Gastroesophageal sphincter (tissue), 4 donors: ENCODE measurements around the gene TTLL5. TPM values are rescaled to one million over a fixed set of nuclear protein-coding genes. Genes with fewer than 3 reads are reported as not detected.

Experiments
- ATAC-seq: fragments of 150-250 bp; one replicate; pipeline ENCODE4 v1.9.1; 2016; ENCODE audit warnings: mild to moderate bottlenecking, moderate library complexity
- H3K27ac ChIP-seq, 4 donors: fragments of 200-600 bp; sonication (generic) in 3 of 4; 1 replicate in 3 of 4; 2 replicates in 1 of 4; pipeline ENCODE4 v1.5.1; 2016 to 2019
- H3K27me3 ChIP-seq: fragments of 200-600 bp; sonication (generic); one replicate; pipeline ENCODE4 v1.5.1; 2019
- H3K36me3 ChIP-seq, 2 donors: fragments of 200-600 bp; sonication (generic); one replicate each; pipeline ENCODE4 v1.5.1; 2019; ENCODE audit warnings: control low read depth in 1 of 2
- H3K4me1 ChIP-seq, 3 donors: fragments of 200-600 bp; sonication (generic); 1 replicate in 2 of 3; 2 replicates in 1 of 3; pipeline ENCODE4 v1.5.1; 2016 to 2019; ENCODE audit warnings: control low read depth in 2 of 3
- H3K4me3 ChIP-seq, 2 donors: fragments of 200-600 bp; sonication (generic); one replicate each; pipeline ENCODE4 v1.5.1; 2019; ENCODE audit warnings: mild to moderate bottlenecking in 1 of 2, moderate library complexity in 1 of 2
- H3K9me3 ChIP-seq, 3 donors: fragments of 200-600 bp; sonication (generic); one replicate each; pipeline ENCODE4 v1.5.1; 2017 to 2019; ENCODE audit warnings: control low read depth in 2 of 3
- CTCF ChIP-seq, 4 experiments: fragments of 200-600 bp in 2 of 4; fragments of 450-650 bp in 2 of 4; sonication (generic) in 1 of 4; IDR thresholded peaks; one replicate each; pipeline ENCODE4 v1.5.1; 2017 to 2019; ENCODE audit warnings: antibody characterized with exemption in 4 of 4, mild to moderate bottlenecking in 2 of 4, moderate library complexity in 2 of 4
- EP300 ChIP-seq: sonication (generic); formaldehyde crosslinking; IDR thresholded peaks from one replicate; pipeline ENCODE4 v1.6.1; 2017; ENCODE audit warnings: antibody characterized with exemption, mild to moderate bottlenecking
- POLR2A ChIP-seq, 2 donors: fragments of 450-650 bp; IDR thresholded peaks; one replicate each; pipeline ENCODE4 v1.6.1; 2017; ENCODE audit warnings: antibody characterized with exemption in 2 of 2, mild to moderate bottlenecking in 2 of 2, moderate library complexity in 1 of 2
- POLR2AphosphoS5 ChIP-seq: sonication (generic); formaldehyde crosslinking; IDR thresholded peaks from one replicate; pipeline ENCODE4 v1.6.1; 2017; ENCODE audit warnings: antibody characterized with exemption
- WGBS, 2 donors: methylation state at CpG; one replicate each; pipeline ENCODE4 v1.1.5; 2018; ENCODE audit warnings: low coverage in 1 of 2; 5-methylcytosine and 5-hydroxymethylcytosine counted together
- total RNA-seq, 4 donors: library from RNA; depleted of rRNA; stranded (reverse); fragments of >200 nt; gene quantifications; one replicate each; pipeline ENCODE4 v1.1.0, GENCODE V29; 2016

Gene TTLL5
- total RNA-seq, 4 donors from 2014 or later, result 18.1 to 30.0 (median 22.1) TPM

GRCh38 chr14:75619548-75619947, 41.5 kb upstream of the TTLL5 start:
- H3K27ac ChIP-seq, result no peak overlapping the region
- 100% methylated on average over 1 of the region's 1 CpG; no CpG with 5 or more reads in 1 of the 2 donors for WGBS, 2 donors
- no peak overlapping the region for H3K4me3 ChIP-seq
- no peaks in the 10 kb centered on the region for H3K27me3 ChIP-seq
- no peak for ATAC-seq
- TF ChIP-seq CTCF (IDR thresholded peaks at IDR 0.05), result no peak
- no peak for TF ChIP-seq POLR2A (IDR thresholded peaks at IDR 0.05)
- TF ChIP-seq POLR2AphosphoS5, result no peak
- TF ChIP-seq EP300, result no peak
- H3K4me1 ChIP-seq, result no peaks in the 10 kb centered on the region
- H3K36me3 ChIP-seq, result no peaks in the 10 kb centered on the region
- no peaks in the 10 kb centered on the region for H3K9me3 ChIP-seq

GRCh38 chr14:75625034-75625433, 36.0 kb upstream of the TTLL5 start:
- Histone ChIP-seq H3K4me3 (no peak overlapping the region), H3K9me3 (no peaks in the 10 kb centered on the region), H3K36me3 (no peaks in the 10 kb centered on the region), H3K27me3 (no peaks in the 10 kb centered on the region), H3K27ac (no peak overlapping the region), H3K4me1 (no peaks in the 10 kb centered on the region)
- no peak for ATAC-seq
- 56 to 72% methylated on average over 2 to 3 of the region's 3 CpGs for WGBS, 2 donors
- TF ChIP-seq EP300 (no peak), POLR2AphosphoS5 (no peak), POLR2A (IDR thresholded peaks at IDR 0.05) (no peak), CTCF (IDR thresholded peaks at IDR 0.05) (no peak)

GRCh38 chr14:75626396-75626795, 34.6 kb upstream of the TTLL5 start:
- WGBS, 2 donors, result 86 to 100% methylated on average over 2 of the region's 3 CpGs
- H3K27ac ChIP-seq, result no peak overlapping the region
- H3K27me3 ChIP-seq, result no peaks in the 10 kb centered on the region
- H3K4me1 ChIP-seq, result no peaks in the 10 kb centered on the region
- no peak for ATAC-seq
- H3K4me3 ChIP-seq, result no peak overlapping the region
- no peak for TF ChIP-seq POLR2AphosphoS5
- no peak for TF ChIP-seq CTCF (IDR thresholded peaks at IDR 0.05)
- TF ChIP-seq EP300, result no peak
- no peak for TF ChIP-seq POLR2A (IDR thresholded peaks at IDR 0.05)
- H3K9me3 ChIP-seq, result no peaks in the 10 kb centered on the region
- H3K36me3 ChIP-seq, result no peaks in the 10 kb centered on the region

DNA sequence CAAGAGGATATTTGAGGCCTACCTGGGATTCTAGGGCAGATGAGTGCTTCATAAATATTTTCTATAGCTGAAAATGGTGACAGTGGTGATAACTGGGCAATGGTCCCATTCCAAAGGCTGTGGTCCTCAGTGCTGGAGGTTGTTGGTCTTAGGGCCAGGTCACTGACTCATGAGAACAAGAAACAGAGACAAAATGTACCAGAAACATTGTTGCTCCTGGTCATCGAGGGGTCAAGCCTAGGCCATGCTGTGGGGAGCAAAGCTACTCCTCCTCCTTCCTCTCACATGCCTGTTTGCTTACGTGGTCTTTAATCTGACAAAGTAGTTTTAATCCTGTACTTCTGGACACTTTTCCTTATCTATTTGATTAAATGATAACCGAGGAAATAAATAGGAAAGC, 34.2 kb upstream of the TTLL5 start:
- H3K9me3 ChIP-seq, result no peaks in the 10 kb centered on the region
- H3K36me3 ChIP-seq, result no peaks in the 10 kb centered on the region
- WGBS, 2 donors, result 35 to 82% methylated on average over 2 to 3 of the region's 3 CpGs
- no peaks in the 10 kb centered on the region for H3K27me3 ChIP-seq
- ATAC-seq, result no peak
- no peaks in the 10 kb centered on the region for H3K4me1 ChIP-seq
- no peak overlapping the region for H3K4me3 ChIP-seq
- TF ChIP-seq POLR2AphosphoS5, result no peak
- no peak overlapping the region for H3K27ac ChIP-seq

DNA sequence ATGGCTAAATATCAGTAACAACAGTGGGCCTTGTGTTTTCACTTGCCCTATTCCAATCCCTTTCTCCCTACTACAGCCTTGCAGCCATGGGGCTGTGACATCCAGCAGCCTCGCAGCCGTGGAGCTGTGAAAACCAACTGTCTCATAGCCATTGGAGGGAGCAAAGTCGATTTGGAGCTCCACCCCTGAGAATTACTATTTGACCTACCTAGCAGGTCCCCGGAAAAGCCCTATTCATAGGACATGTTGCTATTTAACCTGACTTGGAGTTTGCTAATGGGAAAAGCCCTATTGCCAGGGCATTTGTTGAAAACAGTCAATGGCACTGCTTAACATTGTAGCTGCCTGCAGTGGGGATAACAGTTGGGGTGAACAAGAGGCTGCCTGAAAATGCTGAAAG, 33.6 kb upstream of the TTLL5 start:
- WGBS, 2 donors, result 80% methylated on average over 1 of the region's 4 CpGs; no CpG with 5 or more reads in 1 of the 2 donors
- H3K4me3 ChIP-seq, result no peak overlapping the region
- H3K27me3 ChIP-seq, result no peaks in the 10 kb centered on the region
- no peaks in the 10 kb centered on the region for H3K9me3 ChIP-seq
- no peak for ATAC-seq
- TF ChIP-seq POLR2A (IDR thresholded peaks at IDR 0.05) (no peak), EP300 (no peak), POLR2AphosphoS5 (no peak), CTCF (IDR thresholded peaks at IDR 0.05) (no peak)
- H3K27ac ChIP-seq, result no peak overlapping the region
- no peaks in the 10 kb centered on the region for H3K4me1 ChIP-seq
- H3K36me3 ChIP-seq, result no peaks in the 10 kb centered on the region

- no peaks in the 10 kb centered on the region for H3K4me1 ChIP-seq
- no peaks in the 10 kb centered on the region for H3K27me3 ChIP-seq
- TF ChIP-seq POLR2AphosphoS5 (no peak), CTCF (IDR thresholded peaks at IDR 0.05) (no peak), POLR2A (IDR thresholded peaks at IDR 0.05) (no peak), EP300 (no peak)
- no peaks in the 10 kb centered on the region for H3K9me3 ChIP-seq
- no peak overlapping the region for H3K27ac ChIP-seq
- H3K36me3 ChIP-seq, result no peaks in the 10 kb centered on the region
- ATAC-seq, result no peak
- H3K4me3 ChIP-seq, result no peak overlapping the region
- 92 to 100% methylated on average over 2 to 3 of the region's 3 CpGs for WGBS, 2 donors
Measured at GRCh38 chr14:75628816-75629215, 32.2 kb upstream of the TTLL5 start.
